ENCODE measurements around the gene ARNT2. TPM values are rescaled to one million over a fixed set of nuclear protein-coding genes. Genes with fewer than 3 reads are reported as not detected.
A peak's percentile ranks its signal among the peaks of the same experiment; 100 is the strongest.

Gene ARNT2
- total and polyA plus RNA-seq, 12 donors = 2.0 to 6.4 (median 3.5) TPM

DNA sequence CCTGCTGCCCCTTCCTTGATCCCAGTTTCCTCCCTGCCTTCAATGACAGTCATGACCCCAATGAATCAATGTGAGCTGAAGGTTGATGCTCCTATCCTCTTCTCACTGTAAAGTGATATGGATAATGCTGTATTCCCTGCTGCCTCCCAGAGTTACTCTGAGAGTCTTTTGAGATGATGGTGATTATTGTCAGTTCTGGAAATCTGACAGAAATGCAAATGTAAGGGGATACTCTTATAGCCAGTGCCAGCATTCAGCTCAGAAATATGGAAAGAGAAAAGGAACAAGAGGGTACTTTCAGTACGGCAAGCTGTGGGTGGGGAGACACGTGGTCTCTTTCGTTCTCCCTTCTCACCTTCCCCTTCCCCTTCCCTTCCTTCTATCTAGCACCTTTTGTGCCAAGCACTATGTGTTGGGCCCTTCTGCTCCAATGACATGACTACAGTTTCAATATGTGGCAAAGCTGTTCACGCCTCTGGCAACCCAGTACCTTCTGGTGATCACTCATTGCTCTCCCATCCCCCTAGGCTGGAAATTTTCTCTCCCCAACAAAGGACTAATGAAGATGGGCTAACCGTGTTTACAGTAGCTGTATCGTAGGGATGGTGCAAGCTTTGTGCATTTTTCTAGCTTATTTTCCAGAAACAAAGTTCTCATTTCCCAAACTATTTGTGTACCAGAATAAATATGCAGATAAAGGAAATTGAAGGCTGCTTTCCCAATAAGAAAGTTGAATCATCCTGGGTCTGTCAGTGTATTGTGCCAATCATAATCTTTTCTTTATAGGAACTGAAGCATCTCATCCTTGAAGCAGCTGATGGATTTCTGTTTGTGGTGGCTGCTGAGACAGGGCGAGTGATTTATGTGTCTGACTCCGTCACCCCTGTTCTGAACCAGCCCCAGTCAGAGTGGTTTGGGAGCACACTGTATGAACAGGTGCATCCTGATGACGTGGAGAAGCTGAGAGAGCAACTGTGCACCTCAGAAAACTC, 70.3 kb downstream of the ARNT2 start:
- H3K4me3 ChIP-seq = no peak overlapping the region
- no peaks in the 10 kb centered on the region for H3K36me3 ChIP-seq (replicated peaks in 1 of 2)
- H3K4me1 ChIP-seq (replicated peaks in 1 of 2) = no peaks in the 10 kb centered on the region
- H3K9me3 ChIP-seq (replicated peaks in 1 of 3) = no peaks in the 10 kb centered on the region
- intact Hi-C loops (cut with DNase I) = no loop called here
- H3K27me3 ChIP-seq = no peaks in the 10 kb centered on the region
- H3K27ac ChIP-seq = no peak overlapping the region
- 63 to 72% (median 69%) methylated on average over 9 of the region's 9 CpGs for WGBS, 4 donors
- TF ChIP-seq, protein P1, sequence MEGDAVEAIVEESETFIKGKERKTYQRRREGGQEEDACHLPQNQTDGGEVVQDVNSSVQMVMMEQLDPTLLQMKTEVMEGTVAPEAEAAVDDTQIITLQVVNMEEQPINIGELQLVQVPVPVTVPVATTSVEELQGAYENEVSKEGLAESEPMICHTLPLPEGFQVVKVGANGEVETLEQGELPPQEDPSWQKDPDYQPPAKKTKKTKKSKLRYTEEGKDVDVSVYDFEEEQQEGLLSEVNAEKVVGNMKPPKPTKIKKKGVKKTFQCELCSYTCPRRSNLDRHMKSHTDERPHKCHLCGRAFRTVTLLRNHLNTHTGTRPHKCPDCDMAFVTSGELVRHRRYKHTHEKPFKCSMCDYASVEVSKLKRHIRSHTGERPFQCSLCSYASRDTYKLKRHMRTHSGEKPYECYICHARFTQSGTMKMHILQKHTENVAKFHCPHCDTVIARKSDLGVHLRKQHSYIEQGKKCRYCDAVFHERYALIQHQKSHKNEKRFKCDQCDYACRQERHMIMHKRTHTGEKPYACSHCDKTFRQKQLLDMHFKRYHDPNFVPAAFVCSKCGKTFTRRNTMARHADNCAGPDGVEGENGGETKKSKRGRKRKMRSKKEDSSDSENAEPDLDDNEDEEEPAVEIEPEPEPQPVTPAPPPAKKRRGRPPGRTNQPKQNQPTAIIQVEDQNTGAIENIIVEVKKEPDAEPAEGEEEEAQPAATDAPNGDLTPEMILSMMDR (IDR thresholded peaks at IDR 0.05) = no peak
- TF ChIP-seq POLR2A (IDR thresholded peaks at IDR 0.05) = no peak
- no peak for DNase-seq

DNA sequence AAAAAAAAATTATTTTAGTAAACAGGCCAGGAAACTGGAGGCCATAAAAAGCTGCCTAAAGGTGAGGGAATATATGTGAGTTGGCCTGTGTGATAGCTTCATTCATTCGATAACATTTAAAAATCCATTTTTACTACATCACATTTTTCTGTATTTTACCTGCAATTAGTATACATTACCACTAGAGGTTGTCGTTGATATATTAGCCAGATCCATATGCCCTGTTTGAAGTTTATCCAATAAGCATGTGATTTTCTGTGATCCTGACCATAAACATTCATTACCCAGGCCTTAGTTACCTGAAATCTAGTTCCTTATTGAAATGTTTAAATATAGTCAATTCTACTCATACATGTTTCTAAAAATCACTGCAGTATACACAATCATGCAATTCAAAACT, 71.4 kb downstream of the ARNT2 start:
- peaks cover 0 to 9% of the 10 kb centered on the region in 2 donors for H3K4me1 ChIP-seq (replicated peaks in 1 of 2)
- intact Hi-C loops (cut with DNase I) = no loop called here
- no peak overlapping the region for H3K4me3 ChIP-seq
- H3K27ac ChIP-seq = no peak overlapping the region
- no peaks in the 10 kb centered on the region for H3K27me3 ChIP-seq
- TF ChIP-seq POLR2A (IDR thresholded peaks at IDR 0.05) = no peak
- TF ChIP-seq, protein P1 (IDR thresholded peaks at IDR 0.05) = peak in 2 of 6 experiments; percentile 13 to 16
- no peaks in the 10 kb centered on the region for H3K9me3 ChIP-seq (replicated peaks in 1 of 3)
- H3K36me3 ChIP-seq (replicated peaks in 1 of 2) = no peaks in the 10 kb centered on the region
- DNase-seq = no peak
- WGBS, 4 donors = 89 to 97% (median 95%) methylated on average over 2 of the region's 2 CpGs

DNA sequence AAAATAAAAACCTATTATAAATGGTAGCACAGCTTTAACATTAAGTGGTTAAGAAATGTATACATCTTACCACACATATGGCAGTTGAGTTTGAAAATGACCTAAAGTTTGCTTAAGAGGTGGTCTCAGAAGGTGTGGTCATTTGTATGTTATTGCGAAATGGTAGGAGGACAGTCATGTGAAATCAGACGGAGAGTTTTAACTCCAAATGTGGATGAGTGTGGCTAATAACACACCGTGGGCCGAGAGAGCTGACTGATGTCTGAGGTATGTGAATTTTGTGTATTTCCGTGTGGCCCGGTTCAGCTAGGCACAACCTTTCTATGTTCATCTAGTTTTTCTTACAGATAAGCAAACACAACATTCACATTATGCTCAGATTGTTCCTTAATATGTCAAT, 71.9 kb downstream of the ARNT2 start:
- H3K27me3 ChIP-seq = no peaks in the 10 kb centered on the region
- no peak for DNase-seq
- no peak overlapping the region for H3K27ac ChIP-seq
- H3K4me1 ChIP-seq (replicated peaks in 1 of 2) = peaks cover 0 to 12% of the 10 kb centered on the region in 2 donors
- intact Hi-C loops (cut with DNase I) = no loop called here
- H3K9me3 ChIP-seq (replicated peaks in 1 of 3) = no peaks in the 10 kb centered on the region
- H3K4me3 ChIP-seq = no peak overlapping the region
- no peaks in the 10 kb centered on the region for H3K36me3 ChIP-seq (replicated peaks in 1 of 2)
- TF ChIP-seq, protein P1 (IDR thresholded peaks at IDR 0.05) = no peak
- no peak for TF ChIP-seq POLR2A (IDR thresholded peaks at IDR 0.05)
- 95 to 97% (median 96%) methylated on average over 6 of the region's 6 CpGs for WGBS, 4 donors

DNA sequence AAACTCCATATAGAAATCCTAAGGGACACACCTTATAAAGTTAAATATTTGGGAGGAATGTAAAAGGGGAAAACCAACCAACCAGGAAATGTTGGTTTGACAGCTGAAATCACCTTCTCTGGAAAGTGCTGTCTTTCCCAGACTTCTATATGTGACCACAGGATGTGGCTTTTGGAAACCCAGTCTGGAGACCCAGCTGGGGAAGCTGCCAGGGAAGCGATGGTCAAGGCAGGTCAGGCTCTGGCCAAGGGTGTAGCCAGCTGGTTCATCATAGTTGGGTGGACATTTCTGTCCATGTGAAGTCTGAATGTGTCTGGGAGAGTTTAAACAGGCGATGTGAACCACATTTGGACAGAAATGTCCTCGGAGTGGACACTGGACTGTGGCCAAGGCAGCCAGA, 73.9 kb downstream of the ARNT2 start:
- no peak for DNase-seq
- no peaks in the 10 kb centered on the region for H3K9me3 ChIP-seq (replicated peaks in 1 of 3)
- no peaks in the 10 kb centered on the region for H3K36me3 ChIP-seq (replicated peaks in 1 of 2)
- no peak for TF ChIP-seq POLR2A (IDR thresholded peaks at IDR 0.05)
- TF ChIP-seq, protein P1 (IDR thresholded peaks at IDR 0.05) = no peak
- H3K27ac ChIP-seq = no peak overlapping the region
- intact Hi-C loops (cut with DNase I) = no loop called here
- H3K27me3 ChIP-seq = no peaks in the 10 kb centered on the region
- peaks cover 0 to 18% of the 10 kb centered on the region in 2 donors for H3K4me1 ChIP-seq (replicated peaks in 1 of 2)
- WGBS, 4 donors = 77 to 96% (median 88%) methylated on average over 3 of the region's 3 CpGs
- H3K4me3 ChIP-seq = no peak overlapping the region
